Activated naive CD4-positive, alpha-beta T cell treated with Interleukin-2 at 50 U/mL for 16 hours (primary cell): ENCODE measurements around the gene SPRR2D.

Experiments used
- DNase-seq: peaks from one replicate; pipeline ENCODE4 v3.0.0-alpha.2; 2020

Gene SPRR2D

DNA sequence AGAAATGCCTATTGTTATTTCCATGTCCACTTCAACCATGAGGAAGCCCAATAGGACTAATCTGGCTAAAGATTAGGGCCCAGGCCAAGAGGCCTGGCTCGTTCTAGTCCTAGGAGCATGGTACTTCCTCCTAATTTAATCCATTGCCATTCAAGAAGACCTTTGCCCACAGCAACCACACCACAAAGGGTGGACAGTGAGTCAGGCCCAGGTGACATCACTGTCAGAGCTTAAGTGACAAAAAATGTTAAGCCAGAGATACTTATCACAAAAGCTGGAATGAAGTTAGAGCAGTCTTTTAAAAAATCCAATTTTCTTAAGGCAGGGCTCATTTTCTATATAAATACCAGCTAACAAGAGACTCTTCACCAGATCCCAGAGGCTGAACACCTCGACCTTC, 39.5 kb downstream of the SPRR2D start, which contains the start of gene SPRR3:
Gene SPRR3, plus strand, starts transcription at position 368 of the 400 bp plus-strand sequence. CDS start 1,272 bp downstream, outside the sequence.
- no peak for DNase-seq

DNA sequence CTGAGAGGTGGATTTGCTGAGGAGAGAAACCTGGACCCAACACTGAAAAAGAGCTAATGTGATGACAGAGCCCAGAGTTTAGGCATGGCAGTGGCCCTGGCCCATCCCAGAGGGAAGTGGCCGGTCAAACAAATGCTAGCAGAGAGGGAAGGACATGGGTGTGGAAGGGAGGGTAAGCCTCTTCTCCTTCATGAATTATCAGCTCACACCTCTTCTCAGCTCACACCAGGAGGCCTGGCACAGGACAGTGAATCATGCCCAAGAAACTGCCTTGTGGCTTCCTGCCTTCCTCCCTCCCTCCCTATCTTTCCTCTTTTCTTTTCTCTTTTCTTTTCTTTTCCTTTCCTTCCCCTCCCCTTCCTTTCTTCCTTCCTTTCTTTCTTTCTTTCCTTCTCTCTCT, 40.6 kb downstream of the SPRR2D start:
- DNase-seq: no peak

DNA sequence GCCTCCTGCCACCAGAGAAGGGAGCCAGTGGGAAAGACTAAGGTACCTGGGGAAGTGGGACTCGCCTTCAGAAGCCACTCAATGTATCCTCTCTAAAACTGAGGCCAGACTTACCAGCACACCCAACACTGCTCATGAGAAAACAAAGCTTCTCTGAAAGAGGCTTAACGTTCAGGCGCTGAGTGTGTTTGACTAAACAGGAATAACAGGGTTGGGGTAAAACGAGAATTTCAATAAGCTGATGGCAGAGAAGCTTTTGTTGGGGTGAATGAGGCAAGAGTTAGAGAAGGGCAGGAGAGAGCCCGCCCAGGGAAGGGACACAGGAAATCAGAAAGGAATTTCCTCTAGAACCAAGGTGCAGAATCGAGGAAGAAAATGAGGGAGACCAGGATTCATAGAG, 41.1 kb downstream of the SPRR2D start:
- DNase-seq: no peak

DNA sequence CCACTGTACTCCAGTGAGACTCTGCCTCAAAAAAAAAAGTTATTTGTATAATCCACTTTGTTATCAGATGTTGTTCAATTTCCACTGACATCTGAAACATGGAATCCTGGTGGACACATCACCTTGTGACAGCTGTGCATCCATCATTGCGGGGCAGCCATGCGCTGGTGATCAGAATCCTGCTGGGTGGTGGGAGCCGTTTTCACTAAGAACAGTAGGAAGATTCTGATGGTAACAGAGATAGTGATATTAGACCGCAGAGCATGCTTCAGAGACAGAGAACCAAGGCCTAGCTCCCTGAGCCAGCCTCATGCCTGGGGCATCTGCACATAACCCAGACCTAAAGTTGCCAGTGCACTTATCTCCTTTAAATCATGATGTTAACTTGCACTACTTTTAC, 42.4 kb downstream of the SPRR2D start:
- DNase-seq: no peak

DNA sequence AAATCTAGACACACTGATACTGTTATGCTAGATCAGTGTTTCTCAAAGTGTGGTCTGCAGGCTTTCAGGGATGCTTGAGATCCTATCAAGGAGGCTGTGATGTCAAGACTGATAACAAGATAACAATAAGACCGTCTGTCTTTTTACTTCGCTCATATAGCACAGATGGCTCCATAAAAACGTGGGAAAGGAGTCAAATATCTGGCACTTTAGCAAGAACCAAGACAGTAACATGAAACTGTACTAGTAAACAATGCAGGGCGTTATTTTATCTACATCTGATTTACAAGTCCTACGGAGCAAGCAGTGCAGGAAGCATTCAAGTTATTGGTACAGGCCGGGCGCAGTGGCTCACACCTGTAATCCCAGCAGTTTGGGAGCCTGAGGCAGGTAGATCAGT, 43.0 kb downstream of the SPRR2D start:
- no peak for DNase-seq

DNA sequence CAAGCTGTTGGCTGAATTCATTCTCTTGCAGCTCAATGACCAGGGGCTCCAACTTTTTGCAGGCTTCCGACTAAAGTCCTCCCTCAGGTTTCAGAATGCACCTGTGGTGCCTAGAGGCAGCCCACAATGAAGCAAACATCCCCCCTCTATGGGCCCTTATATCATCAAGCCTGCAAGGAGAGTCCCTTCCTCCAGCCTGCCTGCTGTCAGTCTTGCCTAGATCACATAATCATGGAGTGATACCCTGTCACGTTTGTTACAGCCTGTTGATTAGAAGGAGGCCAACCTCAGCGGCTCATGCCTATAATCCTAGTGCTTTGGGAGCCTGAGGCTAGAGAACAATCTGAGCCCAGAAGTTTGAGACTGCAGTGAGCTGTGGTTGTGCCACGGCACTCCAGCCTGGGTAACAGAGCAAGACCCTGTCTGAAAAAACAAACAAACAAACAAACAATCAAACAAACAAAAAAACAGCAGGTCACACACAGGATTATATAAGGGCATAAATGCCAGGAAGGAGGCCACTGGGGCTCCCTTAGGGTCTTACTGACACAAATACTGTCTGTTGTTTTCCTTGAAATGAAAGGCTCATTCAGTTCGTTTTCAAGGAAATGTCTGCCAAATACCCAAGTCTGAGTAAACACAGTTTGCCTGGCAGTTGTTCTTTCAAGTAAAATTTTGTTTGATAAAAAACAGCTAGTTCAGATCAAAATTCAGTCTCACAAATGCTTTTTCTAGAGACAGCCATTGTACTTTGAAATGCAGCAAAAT, 44.1 kb downstream of the SPRR2D start:
- no peak for DNase-seq

DNA sequence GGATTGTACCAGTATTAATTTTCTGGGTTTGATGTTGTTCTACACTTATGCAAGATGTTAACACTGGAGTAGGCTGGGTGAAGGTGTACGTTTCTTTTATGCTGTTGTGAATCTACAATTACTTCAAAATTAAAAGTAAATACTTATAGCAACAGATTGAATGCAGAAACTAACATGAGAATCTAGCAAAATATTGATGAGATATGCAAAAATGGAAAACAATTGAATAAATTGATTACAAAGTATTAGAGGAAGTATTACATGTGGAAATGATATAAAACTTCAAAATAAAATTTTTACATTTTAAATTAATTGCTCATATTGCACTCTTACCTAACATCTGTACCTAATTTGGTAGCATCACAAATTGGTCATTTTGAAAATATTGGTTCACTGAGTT, 45.1 kb downstream of the SPRR2D start:
- no peak for DNase-seq

DNA sequence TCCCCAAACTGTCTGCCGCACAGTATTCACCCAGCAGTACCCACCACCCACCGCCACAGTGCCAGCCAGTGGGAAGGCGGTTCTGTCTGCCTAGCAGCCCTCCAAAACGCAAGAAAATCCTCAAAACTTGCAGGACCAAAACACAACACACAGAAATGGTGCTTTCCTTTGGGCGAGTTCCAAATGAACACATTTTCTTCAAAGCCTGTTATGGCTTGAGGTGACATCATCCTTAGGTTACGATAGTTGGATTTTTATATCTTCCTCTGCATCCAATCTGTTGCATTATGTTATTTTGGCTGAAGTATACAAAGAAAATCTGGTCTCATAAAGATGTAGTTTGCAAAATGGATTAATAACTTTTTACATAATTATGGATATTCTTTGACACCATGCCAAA, 47.7 kb downstream of the SPRR2D start:
- DNase-seq: no peak
